Ishikawa (cell line): ENCODE data around the gene RAB10.

ENCODE experiments used
- EP300 ChIP-seq: IDR thresholded peaks from 2 replicates; pipeline ENCODE4 v1.6.1; 2012; ENCODE audit warnings: borderline replicate concordance
- FOXM1 ChIP-seq: IDR thresholded peaks from 2 replicates; pipeline ENCODE4 v1.6.1; 2012; ENCODE audit warnings: low read depth, borderline replicate concordance
- NFIC ChIP-seq: IDR thresholded peaks from 2 replicates; pipeline ENCODE4 v1.6.1; 2012
- RAD21 ChIP-seq: IDR thresholded peaks from 2 replicates; pipeline ENCODE4 v1.6.1; 2012; ENCODE audit warnings: low read depth
- TCF12 ChIP-seq: IDR thresholded peaks from 2 replicates; pipeline ENCODE4 v1.6.1; 2012; ENCODE audit warnings: low read depth
- USF1 ChIP-seq: IDR thresholded peaks from 2 replicates; pipeline ENCODE4 v1.6.1; 2012
- YY1 ChIP-seq: IDR thresholded peaks from 2 replicates; pipeline ENCODE4 v1.6.1; 2012; ENCODE audit warnings: low read depth

GRCh38 chr2:26185304-26185928 lies 151.5 kb downstream of the RAB10 start:
- TF ChIP-seq RAD21, result no peak
- TF ChIP-seq EP300, result no peak
- no peak for TF ChIP-seq USF1
- no peak for TF ChIP-seq TCF12
- no peak for TF ChIP-seq FOXM1
- no peak for TF ChIP-seq YY1
- no peak for TF ChIP-seq NFIC
